ENCODE results near the gene CTIF. TPM values are rescaled to one million over a fixed set of nuclear protein-coding genes. Genes with fewer than 3 reads are reported as not detected.
"Not testable (repeated sequence)": the region's sequence is repeated elsewhere in the genome, so short reads cannot be mapped to it uniquely, and the experiment has no call there.

The CTIF gene
- total RNA-seq, 1 experiment from 2014 or later: 8.2 TPM

- no peak for DNase-seq (ENCODE audit: low read depth)
Measured at GRCh38 chr18:48866856-48867255, 328.0 kb downstream of the CTIF start.

- no peak for DNase-seq (ENCODE audit: low read depth)
Measured at GRCh38 chr18:48867978-48868377, 329.1 kb downstream of the CTIF start.

GRCh38 chr18:48868468-48869466 is 329.9 kb downstream of the CTIF start:
- peak; percentile 23 for DNase-seq (ENCODE audit: low read depth)

DNA sequence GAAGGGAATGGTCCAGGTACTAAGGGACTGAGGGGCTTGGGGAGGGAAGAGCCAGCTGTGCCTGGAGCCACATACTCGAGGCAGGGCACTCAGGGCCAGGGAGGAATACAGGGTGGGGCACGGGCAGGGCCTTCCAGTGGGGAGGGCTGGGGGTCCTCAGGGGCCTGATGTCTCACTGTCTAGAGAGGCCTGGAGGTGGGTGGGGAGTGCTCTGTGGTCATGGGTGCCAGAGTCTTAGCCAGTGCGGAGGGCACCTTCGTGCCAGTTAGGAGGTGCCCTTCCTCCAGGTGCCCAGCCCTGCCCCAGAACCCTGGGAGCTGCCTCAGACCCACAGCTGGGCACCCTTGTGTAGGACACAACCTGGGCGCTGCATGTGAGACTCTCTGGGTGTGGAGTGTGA is 330.8 kb downstream of the CTIF start:
- DNase-seq (ENCODE audit: low read depth): no peak

DNA sequence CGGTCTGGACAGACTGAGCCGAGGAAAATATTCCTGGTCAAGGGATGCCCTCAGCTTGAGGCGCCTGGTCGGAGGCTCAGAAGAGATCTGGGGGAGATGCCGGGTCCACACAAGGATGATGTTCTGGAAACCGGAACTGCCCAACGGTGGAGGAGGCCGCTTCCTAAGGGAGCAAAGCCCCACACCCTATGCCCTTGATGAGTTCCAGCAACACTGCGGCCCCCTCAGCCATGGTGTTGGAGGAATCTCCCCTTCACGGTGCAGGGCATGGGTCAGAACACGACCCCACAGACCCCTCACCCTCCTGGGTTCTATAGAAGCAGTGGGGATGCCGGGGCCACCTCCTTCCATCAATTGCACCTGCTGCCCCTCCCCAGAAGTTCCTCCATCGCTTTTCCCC is 332.1 kb downstream of the CTIF start:
- DNase-seq (ENCODE audit: low read depth): not testable (repeated sequence)

DNA sequence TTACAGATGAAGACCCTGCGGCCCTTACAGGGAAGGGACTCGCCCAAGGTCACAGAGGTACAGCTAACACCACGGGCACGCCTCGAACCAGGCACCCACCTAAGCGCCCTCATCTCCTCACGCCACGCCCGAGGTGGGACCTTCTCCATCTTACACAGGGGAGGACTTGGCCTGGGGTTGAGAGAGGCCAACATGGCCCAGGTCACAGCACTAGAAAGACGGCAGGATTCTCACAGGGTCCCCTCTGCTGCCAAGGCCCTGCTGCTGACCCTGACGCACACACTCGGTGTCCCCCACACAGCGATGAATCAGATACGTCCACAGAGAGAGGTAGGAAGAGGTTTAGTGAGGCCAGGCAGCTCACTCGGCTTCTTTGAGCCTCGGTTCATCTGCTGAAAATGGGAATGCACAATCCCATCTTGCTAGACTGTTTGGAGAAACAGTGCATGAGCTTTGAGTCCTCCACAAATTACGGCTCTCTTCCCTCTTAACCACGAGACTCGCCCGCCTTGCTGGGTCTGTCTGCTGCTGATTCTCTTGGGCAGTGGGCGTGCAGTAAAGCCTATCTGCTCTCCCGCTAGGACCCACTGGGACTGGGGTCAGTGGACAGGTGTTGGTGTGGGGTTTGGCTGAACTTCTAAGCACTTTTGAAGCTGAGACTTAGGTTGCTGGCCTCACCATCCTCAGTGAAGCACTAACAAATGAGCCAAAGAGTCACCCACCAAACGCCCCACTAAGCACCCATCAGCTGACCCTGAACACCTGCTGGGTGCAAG is 332.7 kb downstream of the CTIF start:
- DNase-seq (ENCODE audit: low read depth): no peak

DNA sequence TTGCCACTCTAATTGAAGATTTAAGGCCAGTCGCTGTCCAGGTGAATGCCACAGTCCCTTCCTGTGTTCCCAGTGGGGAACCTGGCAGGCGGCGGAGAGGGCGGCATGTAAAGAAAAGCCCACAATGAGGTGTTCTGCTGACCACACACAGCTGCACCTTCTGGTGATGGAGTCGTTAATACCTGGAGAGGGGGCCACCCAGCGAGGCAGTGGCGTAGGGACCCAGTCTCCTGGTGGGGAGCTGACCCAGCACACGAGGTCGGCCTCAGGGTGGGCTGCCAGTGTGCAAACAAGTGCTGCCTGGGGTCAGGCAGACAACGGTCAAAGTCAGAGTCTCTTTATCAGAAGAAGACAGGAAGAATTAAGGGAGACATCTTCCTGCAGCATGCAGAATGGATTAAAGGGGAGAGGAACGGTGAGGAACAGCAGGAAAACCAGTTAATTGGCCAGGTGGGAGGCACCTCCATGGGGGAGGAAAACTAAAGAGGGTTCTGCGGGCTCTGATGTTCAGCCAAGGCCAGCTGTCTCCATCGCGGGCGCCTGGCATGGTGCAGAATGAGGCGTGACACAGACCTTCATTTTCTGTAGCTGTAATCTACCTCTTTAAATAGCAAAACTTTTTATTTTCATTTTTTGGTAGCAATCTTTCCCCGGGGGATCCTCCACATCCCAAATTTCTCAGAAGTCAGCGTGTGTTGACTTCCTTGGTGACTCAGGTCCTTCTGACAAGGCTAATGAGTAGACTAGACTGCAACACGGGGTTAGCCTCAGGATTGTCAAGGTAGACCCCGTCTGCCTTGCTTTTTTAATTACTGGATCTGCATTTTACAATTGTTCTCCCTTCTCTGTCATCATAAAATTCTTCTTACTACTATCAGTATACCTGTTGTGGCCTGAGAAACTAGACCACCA is 333.7 kb downstream of the CTIF start:
- DNase-seq (ENCODE audit: low read depth): peak; percentile 70

GRCh38 chr18:48874233-48874632 is 335.4 kb downstream of the CTIF start:
- no peak for DNase-seq (ENCODE audit: low read depth)

GRCh38 chr18:48874701-48875162 is 335.9 kb downstream of the CTIF start:
- no peak for DNase-seq (ENCODE audit: low read depth)

DNA sequence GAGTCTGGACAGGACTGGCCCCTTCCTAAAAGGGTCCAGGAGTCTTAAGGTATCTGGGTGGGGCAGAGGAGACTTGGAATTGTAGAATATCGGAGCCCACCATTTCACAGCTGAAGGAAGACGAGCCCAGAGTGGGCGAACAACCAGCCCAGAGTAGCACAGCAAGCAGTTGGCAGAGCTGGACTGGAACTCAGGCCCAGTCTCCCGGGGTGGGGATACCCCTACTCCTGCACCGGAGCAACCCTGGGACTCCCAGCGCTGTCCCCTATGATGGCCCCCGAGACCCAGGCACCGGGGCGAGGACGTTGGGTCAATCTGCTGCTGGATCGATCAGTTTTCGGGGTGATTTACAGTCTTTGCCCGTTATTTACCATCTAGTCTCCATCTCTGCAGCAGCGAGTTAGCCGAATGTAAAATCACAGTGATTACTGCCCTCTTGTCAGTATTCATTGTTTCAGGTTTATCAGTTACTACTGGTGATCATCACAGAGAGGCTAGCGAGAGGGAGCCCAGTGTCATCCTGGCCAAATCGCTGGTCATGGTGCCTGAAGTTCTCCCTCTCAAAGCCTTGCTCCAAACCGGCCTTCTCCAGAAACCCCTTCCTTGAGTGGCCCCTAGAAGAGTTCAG is 336.6 kb downstream of the CTIF start:
- DNase-seq (ENCODE audit: low read depth): no peak

GRCh38 chr18:48875942-48876511 is 337.2 kb downstream of the CTIF start:
- DNase-seq (ENCODE audit: low read depth): no peak

GRCh38 chr18:48876590-48876989 is 337.8 kb downstream of the CTIF start:
- no peak for DNase-seq (ENCODE audit: low read depth)

DNA sequence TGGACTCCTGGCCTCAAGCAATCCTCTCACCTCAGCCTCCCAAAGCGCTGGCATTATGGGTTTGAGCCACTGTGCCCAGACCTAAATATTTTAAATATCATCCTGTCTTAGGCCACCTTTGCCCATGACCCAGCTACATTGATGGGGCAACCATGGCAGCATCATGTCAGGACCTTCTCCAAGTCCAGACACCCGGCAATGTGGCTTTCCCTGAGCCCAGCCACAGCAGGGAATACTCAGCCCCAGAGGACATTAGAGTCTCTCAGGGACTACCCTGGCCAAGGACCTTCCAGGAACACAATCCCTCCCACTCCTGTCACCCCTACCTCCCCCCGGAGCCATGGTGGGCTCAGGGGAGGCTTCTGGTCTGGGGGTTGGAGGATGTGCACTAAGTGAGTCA is 339.1 kb downstream of the CTIF start:
- no peak for DNase-seq (ENCODE audit: low read depth)

GRCh38 chr18:48878471-48878870 is 339.6 kb downstream of the CTIF start:
- no peak for DNase-seq (ENCODE audit: low read depth)

- DNase-seq (ENCODE audit: low read depth): no peak
Measured at GRCh38 chr18:48879008-48879431, 340.2 kb downstream of the CTIF start.

DNA sequence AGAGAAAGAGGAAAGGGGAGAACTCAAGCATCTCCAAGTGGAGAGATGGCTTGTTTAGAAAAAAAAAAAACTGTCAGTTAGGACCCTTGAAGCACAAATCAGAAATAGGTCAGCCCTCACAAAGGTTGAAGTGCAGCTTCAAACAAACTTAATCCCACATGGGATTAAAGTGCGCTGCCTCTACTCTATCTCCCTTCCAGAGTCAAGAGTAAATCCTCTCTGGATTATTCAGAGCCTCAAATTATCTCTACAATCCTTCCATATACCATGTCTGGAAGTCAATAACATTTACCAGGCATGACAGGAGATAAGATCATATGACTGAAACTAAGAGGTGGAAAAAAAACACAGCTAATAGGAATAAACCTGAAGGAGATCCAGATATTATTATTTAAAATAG is 342.1 kb downstream of the CTIF start:
- DNase-seq (ENCODE audit: low read depth): no peak

DNA sequence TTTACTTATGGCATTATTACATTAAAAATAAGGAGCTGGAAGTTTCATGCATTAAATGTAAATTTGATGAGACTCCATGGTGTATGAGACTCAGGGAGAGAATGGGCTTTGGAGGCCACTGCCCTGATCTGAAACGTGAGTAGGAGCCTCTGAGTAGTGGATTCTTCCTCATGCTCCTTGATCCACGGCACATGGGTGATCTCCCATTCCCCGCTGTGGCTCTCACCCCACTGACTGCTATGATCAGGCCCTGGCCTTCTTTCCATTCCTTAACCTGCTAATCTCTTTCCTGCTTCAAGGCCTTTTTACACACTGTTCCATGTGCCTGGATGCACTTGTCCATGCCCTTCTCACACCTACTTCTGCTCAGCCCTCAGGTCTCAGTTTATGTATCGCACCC is 343.5 kb downstream of the CTIF start:
- no peak for DNase-seq (ENCODE audit: low read depth)

- DNase-seq (ENCODE audit: low read depth): no peak
Measured at GRCh38 chr18:48884306-48884705, 345.5 kb downstream of the CTIF start.

GRCh38 chr18:48884771-48885170 is 345.9 kb downstream of the CTIF start:
- DNase-seq (ENCODE audit: low read depth): no peak

- no peak for DNase-seq (ENCODE audit: low read depth)
Measured at GRCh38 chr18:48885266-48885923, 346.6 kb downstream of the CTIF start.
